ENCODE results near the gene NHP2. TPM values are rescaled to one million over a fixed set of nuclear protein-coding genes. Genes with fewer than 3 reads are reported as not detected.

The NHP2 gene
- total and polyA plus RNA-seq, 9 of the 15 experiments (the other 6 are each of a cell fraction or from before 2014, with no cell fraction given): 52.8 to 622 (median 144) TPM

GRCh38 chr5:178182158-178182876 lies 28.6 kb upstream of the NHP2 start (continued):
- TF ChIP-seq CEBPZ (IDR thresholded peaks at IDR 0.05; ENCODE audit: borderline replicate concordance, low read depth, low read length) (no peak), ATF6 (CRISPR knock-in tag; IDR thresholded peaks at IDR 0.05) (no peak), STAT5A (IDR thresholded peaks at IDR 0.05; ENCODE audit: borderline replicate concordance, low read length) (peak; percentile 76), ARHGAP35 (IDR thresholded peaks at IDR 0.05; ENCODE audit: partially characterized antibody) (no peak), PTRF (tag; IDR thresholded peaks at IDR 0.05) (no peak), ZNF224 (CRISPR knock-in tag; IDR thresholded peaks at IDR 0.05) (no peak), NFE2 (IDR thresholded peaks at IDR 0.05; ENCODE audit: low read depth) (0 out of 2 replicates have a peak, but pooled peaks have one; percentile 2), AFF1 (IDR thresholded peaks at IDR 0.05; ENCODE audit: low read depth in 1 of 2, partially characterized antibody in 2 of 2) (no peak), ZNF707 (CRISPR knock-in tag; conservative IDR thresholded peaks at IDR 0.05) (no peak), ZNF644 (tag; IDR thresholded peaks at IDR 0.05; ENCODE audit: low read depth) (no peak), ZNF184 (CRISPR knock-in tag; IDR thresholded peaks at IDR 0.05) (no peak), MTA3 (IDR thresholded peaks at IDR 0.05; ENCODE audit: borderline replicate concordance) (0 out of 2 replicates have a peak, but pooled peaks have one; percentile 22), ARID1B (IDR thresholded peaks at IDR 0.05) (peak; percentile 86), SMAD4 (CRISPR knock-in tag; conservative IDR thresholded peaks at IDR 0.05) (peak; percentile 63; the same call in 1 of the 2 replicates), HNRNPL (IDR thresholded peaks at IDR 0.05; ENCODE audit: low read depth, low read length) (no peak), KAT7 (CRISPR knock-in tag; IDR thresholded peaks at IDR 0.05; ENCODE audit: borderline replicate concordance) (no peak), TGIF2 (CRISPR knock-in tag; IDR thresholded peaks at IDR 0.05) (no peak)

Data from K562 (cell line).